GM12873 (cell line): ENCODE data around the gene ACADS.
A peak's percentile ranks its signal among the peaks of the same experiment; 100 is the strongest.

Experiments
- CTCF ChIP-seq: IDR thresholded peaks from 2 replicates; pipeline ENCODE4 v1.5.1; 2012; ENCODE audit warnings: low read depth, mild to moderate bottlenecking, moderate library complexity, low read length, control low read depth; ENCODE audit not compliant: insufficient read depth; ENCODE audit errors: missing control alignments

Gene ACADS

GRCh38 chr12:120686690-120687577 lies 38.7 kb upstream of the ACADS start, which contains the start of gene MLEC:
TSS of gene MLEC (plus strand) at chr12:120687149. CDS start at chr12:120687297, 148 bp downstream.
- peak; percentile 19 for TF ChIP-seq CTCF

GRCh38 chr12:120687578-120688289 lies 37.9 kb upstream of the ACADS start:
- TF ChIP-seq CTCF = no peak

GRCh38 chr12:120688527-120689071 lies 37.0 kb upstream of the ACADS start:
- TF ChIP-seq CTCF = no peak

- peak; percentile 1 for TF ChIP-seq CTCF
These were observed 36.1 kb upstream of the ACADS start for GRCh38 chr12:120689397-120690082.

- no peak for TF ChIP-seq CTCF
These were observed 35.6 kb upstream of the ACADS start for GRCh38 chr12:120690083-120690450.

- TF ChIP-seq CTCF = no peak
These were observed 34.6 kb upstream of the ACADS start for GRCh38 chr12:120690978-120691377.
